ENCODE data around the gene ZBED3. TPM values are rescaled to one million over a fixed set of nuclear protein-coding genes. Genes with fewer than 3 reads are reported as not detected.

ZBED3 gene
- total and polyA plus RNA-seq, 8 donors: 3.1 to 132 (median 6.9) TPM

DNA sequence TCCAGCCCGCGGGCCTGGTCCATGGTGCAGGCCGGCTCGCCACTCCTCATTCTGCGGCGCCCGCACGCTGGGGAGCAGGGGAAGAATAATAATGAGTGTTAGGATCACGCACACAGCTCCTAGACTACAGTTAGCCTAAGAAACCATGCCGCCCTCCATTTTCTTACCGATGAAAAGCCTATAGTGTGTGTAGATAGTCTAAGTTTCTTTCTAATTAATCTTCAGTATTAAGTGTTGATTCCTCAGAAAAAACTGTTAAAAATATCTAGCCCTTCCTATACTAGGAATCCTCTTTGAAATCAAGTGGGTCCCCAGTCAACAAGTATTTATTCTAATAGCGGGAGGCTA, 9.3 kb downstream of the ZBED3 start:
- 15 to 48% (median 40%) methylated on average over 12 of the region's 12 CpGs for WGBS, 5 donors
- TF ChIP-seq POLR2AphosphoS5 (IDR thresholded peaks at IDR 0.05) (no peak), POLR2A (IDR thresholded peaks at IDR 0.05) (no peak)
- TF ChIP-seq, protein P1, sequence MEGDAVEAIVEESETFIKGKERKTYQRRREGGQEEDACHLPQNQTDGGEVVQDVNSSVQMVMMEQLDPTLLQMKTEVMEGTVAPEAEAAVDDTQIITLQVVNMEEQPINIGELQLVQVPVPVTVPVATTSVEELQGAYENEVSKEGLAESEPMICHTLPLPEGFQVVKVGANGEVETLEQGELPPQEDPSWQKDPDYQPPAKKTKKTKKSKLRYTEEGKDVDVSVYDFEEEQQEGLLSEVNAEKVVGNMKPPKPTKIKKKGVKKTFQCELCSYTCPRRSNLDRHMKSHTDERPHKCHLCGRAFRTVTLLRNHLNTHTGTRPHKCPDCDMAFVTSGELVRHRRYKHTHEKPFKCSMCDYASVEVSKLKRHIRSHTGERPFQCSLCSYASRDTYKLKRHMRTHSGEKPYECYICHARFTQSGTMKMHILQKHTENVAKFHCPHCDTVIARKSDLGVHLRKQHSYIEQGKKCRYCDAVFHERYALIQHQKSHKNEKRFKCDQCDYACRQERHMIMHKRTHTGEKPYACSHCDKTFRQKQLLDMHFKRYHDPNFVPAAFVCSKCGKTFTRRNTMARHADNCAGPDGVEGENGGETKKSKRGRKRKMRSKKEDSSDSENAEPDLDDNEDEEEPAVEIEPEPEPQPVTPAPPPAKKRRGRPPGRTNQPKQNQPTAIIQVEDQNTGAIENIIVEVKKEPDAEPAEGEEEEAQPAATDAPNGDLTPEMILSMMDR (IDR thresholded peaks at IDR 0.05): no peak
- H3K27me3 ChIP-seq: no peaks in the 10 kb centered on the region
- peak overlapping the region; percentile 38 to 87 (median 82) for H3K27ac ChIP-seq
- H3K4me1 ChIP-seq: peaks cover 4 to 20% (median 10%) of the 10 kb centered on the region in 4 donors
- no peaks in the 10 kb centered on the region for H3K9me3 ChIP-seq
- H3K4me3 ChIP-seq: peak overlapping the region; percentile 59 to 61 (median 60)
- peaks cover 0 to 4% (median 3%) of the 10 kb centered on the region in 4 donors for H3K36me3 ChIP-seq
- intact Hi-C loops (cut with DNase I; ENCODE audit: low total_unique reads): no loop called here
- no peak for DNase-seq

DNA sequence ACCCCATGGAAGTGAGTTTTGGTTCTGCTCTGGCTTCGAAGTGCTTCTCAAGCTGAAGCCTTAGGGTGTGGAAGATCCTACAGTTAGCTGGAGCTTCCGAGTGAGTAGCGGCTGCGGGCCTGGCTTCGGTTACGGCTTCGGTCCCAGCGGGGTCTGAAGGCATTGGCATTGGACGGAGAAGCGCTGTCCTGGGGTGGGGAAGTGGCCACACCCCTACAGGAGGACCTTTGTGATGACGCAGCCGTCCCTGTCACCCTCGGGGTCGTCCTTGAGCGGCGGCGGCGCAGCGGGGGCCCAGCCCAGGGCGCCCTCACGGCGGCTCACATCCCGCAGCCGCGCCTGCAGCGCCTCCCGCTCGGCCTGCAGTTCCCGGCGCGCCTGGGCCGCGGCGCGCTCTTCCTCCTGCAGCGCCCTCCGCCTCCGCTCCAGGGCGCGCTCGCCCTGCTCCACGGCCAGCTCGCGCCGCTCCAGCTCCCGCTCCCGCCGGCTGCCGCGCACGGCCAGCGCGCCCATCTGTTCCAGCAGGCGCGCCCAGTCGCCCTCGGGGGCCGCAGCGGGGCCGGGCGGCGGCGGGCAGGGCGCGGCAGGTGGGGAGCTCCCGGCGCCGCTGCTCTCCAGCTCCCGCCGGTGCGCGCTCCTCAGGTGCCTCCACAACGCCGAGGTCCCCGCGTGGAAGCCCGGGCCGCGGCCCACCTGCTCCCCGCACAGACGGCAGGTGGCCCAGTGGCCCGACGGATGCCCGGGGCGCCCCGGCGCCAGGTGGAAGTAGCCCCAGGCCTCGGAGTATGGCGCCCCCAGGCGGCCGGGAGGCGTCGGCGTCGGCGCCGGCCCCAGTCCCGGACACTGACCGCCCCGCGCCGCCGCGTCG, 9.9 kb downstream of the ZBED3 start:
- Histone ChIP-seq H3K36me3 (peaks cover 0 to 4% (median 2%) of the 10 kb centered on the region in 4 donors), H3K27me3 (no peaks in the 10 kb centered on the region), H3K4me3 (peak overlapping the region; percentile 59 to 61 (median 60)), H3K27ac (peak overlapping the region; percentile 43 to 87 (median 82)), H3K9me3 (no peaks in the 10 kb centered on the region), H3K4me1 (peaks cover 4 to 20% (median 10%) of the 10 kb centered on the region in 4 donors)
- intact Hi-C loops (cut with DNase I; ENCODE audit: low total_unique reads): no loop called here
- DNase-seq: peak; percentile 79 to 91
- 11 to 40% (median 15%) methylated on average over 4 to 104 of the region's 105 CpGs for WGBS, 5 donors
- TF ChIP-seq EP300 (IDR thresholded peaks at IDR 0.05) (no peak), POLR2A (IDR thresholded peaks at IDR 0.05) (no peak), POLR2AphosphoS5 (IDR thresholded peaks at IDR 0.05) (no peak)
- TF ChIP-seq, protein P1 (IDR thresholded peaks at IDR 0.05): peak in 3 of 7 experiments; percentile 78 to 82 (median 81)

- DNase-seq: no peak
- WGBS, 5 donors: 85 to 97% (median 92%) methylated on average over 4 of the region's 4 CpGs
These were observed 12.3 kb downstream of the ZBED3 start for GRCh38 chr5:77074745-77075144.

DNA sequence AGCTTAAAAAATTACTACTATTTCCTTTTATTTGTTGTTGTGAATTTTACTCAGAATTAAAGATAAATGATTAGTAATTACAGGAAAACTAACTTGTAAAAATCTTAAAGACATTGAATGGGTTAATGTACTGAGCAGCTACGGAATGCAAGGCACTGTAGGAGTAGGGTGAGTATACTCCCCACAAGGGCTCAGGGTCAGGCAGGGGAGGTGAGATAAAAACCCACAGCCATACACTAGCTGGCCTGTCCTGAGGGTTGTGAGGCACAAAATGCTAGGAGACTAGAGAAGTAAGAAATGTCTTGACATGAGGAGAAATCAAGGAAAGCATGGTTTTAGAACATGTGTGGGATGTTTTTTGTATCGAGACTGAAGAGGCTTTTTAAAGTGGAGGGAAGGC, 13.4 kb downstream of the ZBED3 start:
- DNase-seq: no peak
- H3K27ac ChIP-seq: no peak overlapping the region
- H3K4me3 ChIP-seq: no peak overlapping the region
- peaks cover 0 to 6% (median 2%) of the 10 kb centered on the region in 4 donors for H3K36me3 ChIP-seq
- intact Hi-C loops (cut with DNase I; ENCODE audit: low total_unique reads): no loop called here
- H3K27me3 ChIP-seq: no peaks in the 10 kb centered on the region
- WGBS, 5 donors: 54 to 67% (median 60%) methylated on average over 2 of the region's 2 CpGs
- peaks cover 4 to 20% (median 10%) of the 10 kb centered on the region in 4 donors for H3K4me1 ChIP-seq
- TF ChIP-seq POLR2AphosphoS5 (IDR thresholded peaks at IDR 0.05) (no peak), POLR2A (IDR thresholded peaks at IDR 0.05) (no peak), EP300 (IDR thresholded peaks at IDR 0.05) (no peak)
- TF ChIP-seq, protein P1 (IDR thresholded peaks at IDR 0.05): no peak
- H3K9me3 ChIP-seq: no peaks in the 10 kb centered on the region

More at GRCh38 chr5:77074745-77075144, 12.3 kb downstream of the ZBED3 start:
- Histone ChIP-seq H3K27ac (no peak overlapping the region), H3K4me1 (peaks cover 4 to 20% (median 10%) of the 10 kb centered on the region in 4 donors), H3K27me3 (no peaks in the 10 kb centered on the region), H3K4me3 (no peak overlapping the region), H3K36me3 (peaks cover 0 to 6% (median 0%) of the 10 kb centered on the region in 4 donors), H3K9me3 (no peaks in the 10 kb centered on the region)
- TF ChIP-seq, protein P1 (IDR thresholded peaks at IDR 0.05): no peak
- TF ChIP-seq EP300 (IDR thresholded peaks at IDR 0.05) (no peak), POLR2AphosphoS5 (IDR thresholded peaks at IDR 0.05) (no peak), POLR2A (IDR thresholded peaks at IDR 0.05) (no peak)
- intact Hi-C loops (cut with DNase I; ENCODE audit: low total_unique reads): no loop called here

Data from stomach (tissue), 9 donors.